GM23338 (cell line): ENCODE data around the gene ROR1. TPM values are rescaled to one million over a fixed set of nuclear protein-coding genes. Genes with fewer than 3 reads are reported as not detected.

ENCODE experiments used
- ATAC-seq: fragments of 200-7000 bp; cut with Tn5 transposase; 3 replicates; pipeline ENCODE4 v1.9.1; 2020
- DNase-seq: peaks from one replicate; pipeline ENCODE4 v3.0.0-alpha.2; 2015; ENCODE audit warnings: low spot score
- H2AFZ ChIP-seq: fragments of 200-600 bp; sonication (generic); 2 replicates; pipeline ENCODE4 v1.8.0; 2016; ENCODE audit warnings: antibody characterized with exemption, mild to moderate bottlenecking, moderate library complexity
- H3F3A ChIP-seq: fragments of 200-600 bp; sonication (generic); replicated peaks from 2 replicates; pipeline ENCODE4 v1.8.0; 2017; ENCODE audit warnings: antibody characterized with exemption, mixed run types, low read depth
- H3K27ac ChIP-seq: fragments of 200-600 bp; sonication (generic); 2 replicates; pipeline ENCODE4 v1.6.1; 2016; ENCODE audit warnings: low read depth
- H3K27me3 ChIP-seq: fragments of 200-600 bp; sonication (generic); 2 replicates; pipeline ENCODE4 v1.8.0; 2016; ENCODE audit warnings: mild to moderate bottlenecking, mixed run types, moderate library complexity; ENCODE audit not compliant: insufficient read depth
- H3K36me3 ChIP-seq: fragments of 200-600 bp; sonication (generic); 2 replicates; pipeline ENCODE4 v1.8.0; 2016; ENCODE audit warnings: mild to moderate bottlenecking; ENCODE audit not compliant: insufficient read depth
- H3K4me1 ChIP-seq: fragments of 200-600 bp; sonication (generic); 2 replicates; pipeline ENCODE4 v1.8.0; 2016; ENCODE audit warnings: mild to moderate bottlenecking, moderate library complexity; ENCODE audit not compliant: insufficient read depth
- H3K4me2 ChIP-seq: fragments of 200-600 bp; sonication (generic); 2 replicates; pipeline ENCODE4 v1.7.1; 2017; ENCODE audit warnings: mixed run types
- H3K4me3 ChIP-seq: fragments of 200-600 bp; sonication (generic); 2 replicates; pipeline ENCODE4 v1.6.1; 2016; ENCODE audit warnings: mixed run types
- H3K79me2 ChIP-seq: fragments of 200-600 bp; sonication (generic); replicated peaks from 2 replicates; pipeline ENCODE4 v1.8.0; 2017; ENCODE audit warnings: mild to moderate bottlenecking; ENCODE audit not compliant: insufficient read depth
- H3K9me2 ChIP-seq: fragments of 200-600 bp; sonication (generic); 2 replicates; pipeline ENCODE4 v1.8.0; 2017; ENCODE audit not compliant: insufficient read depth
- H4K20me1 ChIP-seq: fragments of 200-600 bp; sonication (generic); replicated peaks from 2 replicates; pipeline ENCODE4 v1.8.0; 2017; ENCODE audit warnings: mild to moderate bottlenecking; ENCODE audit not compliant: insufficient read depth
- H3K27ac Mint-ChIP-seq: 2 replicates; pipeline ENCODE4 v1.8.0; 2020; ENCODE audit warnings: inconsistent platforms, mild to moderate bottlenecking, moderate library complexity, mixed read lengths
- H3K27me3 Mint-ChIP-seq: 3 replicates; pipeline ENCODE4 v1.8.0; 2022; ENCODE audit warnings: low read depth, mild to moderate bottlenecking, moderate library complexity, mixed read lengths, inconsistent platforms; ENCODE audit not compliant: insufficient read depth, poor library complexity
- H3K36me3 Mint-ChIP-seq: 3 replicates; pipeline ENCODE4 v1.8.0; 2021; ENCODE audit warnings: low read depth, mild to moderate bottlenecking, inconsistent platforms, moderate library complexity, mixed read lengths
- H3K4me1 Mint-ChIP-seq: 3 replicates; pipeline ENCODE4 v1.8.0; 2020; ENCODE audit warnings: mild to moderate bottlenecking, inconsistent platforms, mixed read lengths
- H3K4me3 Mint-ChIP-seq: 3 replicates; pipeline ENCODE4 v1.8.0; 2021; ENCODE audit warnings: moderate library complexity, mild to moderate bottlenecking, inconsistent platforms, mixed read lengths
- H3K9me3 Mint-ChIP-seq: 3 replicates; pipeline ENCODE4 v1.8.0; 2020; ENCODE audit warnings: moderate library complexity, mild to moderate bottlenecking, inconsistent platforms, mixed read lengths
- CREB1 ChIP-seq: fragments of 250-450 bp; sonication (Bioruptor Pico); IDR thresholded peaks from 2 replicates; pipeline ENCODE4 v1.5.0; 2020; ENCODE audit warnings: low read depth, mild to moderate bottlenecking, moderate library complexity
- EZH2phosphoT487 ChIP-seq: fragments of 200-600 bp; sonication (generic); IDR thresholded peaks from one replicate; pipeline ENCODE4 v1.8.1; 2018; ENCODE audit warnings: antibody characterized with exemption; ENCODE audit not compliant: unreplicated experiment
- JUNB ChIP-seq: IDR thresholded peaks from one replicate; pipeline ENCODE4 v1.6.1; 2016; ENCODE audit warnings: antibody characterized with exemption; ENCODE audit not compliant: unreplicated experiment
- NANOG ChIP-seq: IDR thresholded peaks from 2 replicates; pipeline ENCODE4 v1.6.1; 2016; ENCODE audit warnings: antibody characterized with exemption, borderline replicate concordance
- STAT1 ChIP-seq: IDR thresholded peaks from one replicate; pipeline ENCODE4 v1.6.1; 2016; ENCODE audit warnings: antibody characterized with exemption; ENCODE audit not compliant: unreplicated experiment
- polyA plus RNA-seq: library from polyadenylated mRNA; unstranded; fragments of >200 nt; fragmentation: Nextera tagmentation; extraction: Ambion mirVana; gene quantifications from 2 replicates; pipeline ENCODE4 v1.2.1, GENCODE V29; 2016
- total RNA-seq: library from RNA; depleted of rRNA; stranded (reverse); fragments of >200 nt; shearing (Covaris generic); gene quantifications from 2 replicates; pipeline ENCODE4 v1.2.3, GENCODE V29; 2014
- TF ChIP-seq, protein P1 (sequence below): fragments of 250-450 bp; sonication (Bioruptor Pico); IDR thresholded peaks from 2 replicates; pipeline ENCODE4 v1.5.0; 2020; ENCODE audit warnings: mild to moderate bottlenecking, moderate library complexity
- TF ChIP-seq, protein P2 (sequence below), 2 experiments: fragments of 200-600 bp in 1 of 2; sonication (generic) in 1 of 2; conservative IDR thresholded peaks; 2 replicates each; pipeline versions ENCODE4 v1.5.1 to v1.6.1; 2016 to 2017; ENCODE audit warnings: antibody characterized with exemption in 2 of 2, low read depth in 2 of 2, mild to moderate bottlenecking in 2 of 2, moderate library complexity in 1 of 2

Gene ROR1
- total and polyA plus RNA-seq, 2 experiments from 2014 or later, result 59.7 to 96.0 TPM

DNA sequence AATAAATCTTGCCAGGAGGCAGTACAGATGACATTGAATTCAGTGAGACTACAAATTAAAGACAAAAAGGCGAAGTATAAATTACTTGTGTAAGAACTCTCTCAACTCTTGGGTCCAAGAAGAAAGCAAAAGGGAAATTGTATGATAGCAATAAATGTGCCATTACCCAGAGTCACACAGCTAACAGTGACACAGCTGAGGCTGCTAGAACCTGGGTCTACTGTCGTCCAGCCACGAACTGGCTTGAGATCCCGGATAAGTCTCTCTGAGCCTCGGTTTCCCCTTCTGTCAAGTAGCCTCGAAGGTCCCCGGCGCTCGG, 362 bp upstream of the ROR1 start:
- H2AFZ ChIP-seq, result no peak overlapping the region
- no peak overlapping the region for H3K27ac Mint-ChIP-seq

More for the DNA sequence above, 362 bp upstream of the ROR1 start:
- no peaks in the 10 kb centered on the region for H3K27me3 ChIP-seq
- H3K79me2 ChIP-seq, result peaks cover 27% of the 10 kb centered on the region
- no peaks in the 10 kb centered on the region; the same call in 2 of the 3 replicates for H3K9me3 Mint-ChIP-seq
- peaks cover 10% of the 10 kb centered on the region for H3K27me3 Mint-ChIP-seq
- H3K27ac ChIP-seq, result no peak overlapping the region
- peak overlapping the region; percentile 81 for H3K4me2 ChIP-seq
- TF ChIP-seq STAT1, result no peak
- TF ChIP-seq, protein P1, sequence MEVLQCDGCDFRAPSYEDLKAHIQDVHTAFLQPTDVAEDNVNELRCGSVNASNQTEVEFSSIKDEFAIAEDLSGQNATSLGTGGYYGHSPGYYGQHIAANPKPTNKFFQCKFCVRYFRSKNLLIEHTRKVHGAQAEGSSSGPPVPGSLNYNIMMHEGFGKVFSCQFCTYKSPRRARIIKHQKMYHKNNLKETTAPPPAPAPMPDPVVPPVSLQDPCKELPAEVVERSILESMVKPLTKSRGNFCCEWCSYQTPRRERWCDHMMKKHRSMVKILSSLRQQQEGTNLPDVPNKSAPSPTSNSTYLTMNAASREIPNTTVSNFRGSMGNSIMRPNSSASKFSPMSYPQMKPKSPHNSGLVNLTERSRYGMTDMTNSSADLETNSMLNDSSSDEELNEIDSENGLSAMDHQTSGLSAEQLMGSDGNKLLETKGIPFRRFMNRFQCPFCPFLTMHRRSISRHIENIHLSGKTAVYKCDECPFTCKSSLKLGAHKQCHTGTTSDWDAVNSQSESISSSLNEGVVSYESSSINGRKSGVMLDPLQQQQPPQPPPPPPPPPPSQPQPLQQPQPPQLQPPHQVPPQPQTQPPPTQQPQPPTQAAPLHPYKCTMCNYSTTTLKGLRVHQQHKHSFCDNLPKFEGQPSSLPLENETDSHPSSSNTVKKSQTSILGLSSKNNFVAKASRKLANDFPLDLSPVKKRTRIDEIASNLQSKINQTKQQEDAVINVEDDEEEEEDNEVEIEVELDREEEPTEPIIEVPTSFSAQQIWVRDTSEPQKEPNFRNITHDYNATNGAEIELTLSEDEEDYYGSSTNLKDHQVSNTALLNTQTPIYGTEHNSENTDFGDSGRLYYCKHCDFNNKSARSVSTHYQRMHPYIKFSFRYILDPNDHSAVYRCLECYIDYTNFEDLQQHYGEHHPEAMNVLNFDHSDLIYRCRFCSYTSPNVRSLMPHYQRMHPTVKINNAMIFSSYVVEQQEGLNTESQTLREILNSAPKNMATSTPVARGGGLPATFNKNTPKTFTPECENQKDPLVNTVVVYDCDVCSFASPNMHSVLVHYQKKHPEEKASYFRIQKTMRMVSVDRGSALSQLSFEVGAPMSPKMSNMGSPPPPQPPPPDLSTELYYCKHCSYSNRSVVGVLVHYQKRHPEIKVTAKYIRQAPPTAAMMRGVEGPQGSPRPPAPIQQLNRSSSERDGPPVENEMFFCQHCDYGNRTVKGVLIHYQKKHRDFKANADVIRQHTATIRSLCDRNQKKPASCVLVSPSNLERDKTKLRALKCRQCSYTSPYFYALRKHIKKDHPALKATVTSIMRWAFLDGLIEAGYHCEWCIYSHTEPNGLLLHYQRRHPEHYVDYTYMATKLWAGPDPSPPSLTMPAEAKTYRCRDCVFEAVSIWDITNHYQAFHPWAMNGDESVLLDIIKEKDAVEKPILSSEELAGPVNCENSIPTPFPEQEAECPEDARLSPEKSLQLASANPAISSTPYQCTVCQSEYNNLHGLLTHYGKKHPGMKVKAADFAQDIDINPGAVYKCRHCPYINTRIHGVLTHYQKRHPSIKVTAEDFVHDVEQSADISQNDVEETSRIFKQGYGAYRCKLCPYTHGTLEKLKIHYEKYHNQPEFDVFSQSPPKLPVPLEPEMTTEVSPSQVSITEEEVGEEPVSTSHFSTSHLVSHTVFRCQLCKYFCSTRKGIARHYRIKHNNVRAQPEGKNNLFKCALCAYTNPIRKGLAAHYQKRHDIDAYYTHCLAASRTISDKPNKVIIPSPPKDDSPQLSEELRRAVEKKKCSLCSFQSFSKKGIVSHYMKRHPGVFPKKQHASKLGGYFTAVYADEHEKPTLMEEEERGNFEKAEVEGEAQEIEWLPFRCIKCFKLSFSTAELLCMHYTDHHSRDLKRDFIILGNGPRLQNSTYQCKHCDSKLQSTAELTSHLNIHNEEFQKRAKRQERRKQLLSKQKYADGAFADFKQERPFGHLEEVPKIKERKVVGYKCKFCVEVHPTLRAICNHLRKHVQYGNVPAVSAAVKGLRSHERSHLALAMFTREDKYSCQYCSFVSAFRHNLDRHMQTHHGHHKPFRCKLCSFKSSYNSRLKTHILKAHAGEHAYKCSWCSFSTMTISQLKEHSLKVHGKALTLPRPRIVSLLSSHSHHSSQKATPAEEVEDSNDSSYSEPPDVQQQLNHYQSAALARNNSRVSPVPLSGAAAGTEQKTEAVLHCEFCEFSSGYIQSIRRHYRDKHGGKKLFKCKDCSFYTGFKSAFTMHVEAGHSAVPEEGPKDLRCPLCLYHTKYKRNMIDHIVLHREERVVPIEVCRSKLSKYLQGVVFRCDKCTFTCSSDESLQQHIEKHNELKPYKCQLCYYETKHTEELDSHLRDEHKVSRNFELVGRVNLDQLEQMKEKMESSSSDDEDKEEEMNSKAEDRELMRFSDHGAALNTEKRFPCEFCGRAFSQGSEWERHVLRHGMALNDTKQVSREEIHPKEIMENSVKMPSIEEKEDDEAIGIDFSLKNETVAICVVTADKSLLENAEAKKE (CRISPR knock-in tag), result no peak
- no peak for TF ChIP-seq NANOG
- TF ChIP-seq, protein P2, sequence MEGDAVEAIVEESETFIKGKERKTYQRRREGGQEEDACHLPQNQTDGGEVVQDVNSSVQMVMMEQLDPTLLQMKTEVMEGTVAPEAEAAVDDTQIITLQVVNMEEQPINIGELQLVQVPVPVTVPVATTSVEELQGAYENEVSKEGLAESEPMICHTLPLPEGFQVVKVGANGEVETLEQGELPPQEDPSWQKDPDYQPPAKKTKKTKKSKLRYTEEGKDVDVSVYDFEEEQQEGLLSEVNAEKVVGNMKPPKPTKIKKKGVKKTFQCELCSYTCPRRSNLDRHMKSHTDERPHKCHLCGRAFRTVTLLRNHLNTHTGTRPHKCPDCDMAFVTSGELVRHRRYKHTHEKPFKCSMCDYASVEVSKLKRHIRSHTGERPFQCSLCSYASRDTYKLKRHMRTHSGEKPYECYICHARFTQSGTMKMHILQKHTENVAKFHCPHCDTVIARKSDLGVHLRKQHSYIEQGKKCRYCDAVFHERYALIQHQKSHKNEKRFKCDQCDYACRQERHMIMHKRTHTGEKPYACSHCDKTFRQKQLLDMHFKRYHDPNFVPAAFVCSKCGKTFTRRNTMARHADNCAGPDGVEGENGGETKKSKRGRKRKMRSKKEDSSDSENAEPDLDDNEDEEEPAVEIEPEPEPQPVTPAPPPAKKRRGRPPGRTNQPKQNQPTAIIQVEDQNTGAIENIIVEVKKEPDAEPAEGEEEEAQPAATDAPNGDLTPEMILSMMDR (conservative IDR thresholded peaks at IDR 0.05; ENCODE audit: low read depth in 2 of 2), result no peak
- no peak for TF ChIP-seq EZH2phosphoT487
- no peak for TF ChIP-seq JUNB
- TF ChIP-seq CREB1, result no peak
- ATAC-seq (no peak), DNase-seq (no peak)
- H3K9me2 ChIP-seq, result no peaks in the 10 kb centered on the region
- H3F3A ChIP-seq, result 0 out of 2 replicates have a peak, but pooled peaks cover 6% of the 10 kb centered on the region
- peaks cover 46% of the 10 kb centered on the region for H3K4me1 Mint-ChIP-seq
- H4K20me1 ChIP-seq, result no peaks in the 10 kb centered on the region; the same call in 1 of the 2 replicates
- H3K36me3 ChIP-seq, result no peaks in the 10 kb centered on the region
- H3K4me3 ChIP-seq, result peak overlapping the region; percentile 72
- H3K4me3 Mint-ChIP-seq, result peak overlapping the region; percentile 91
- H3K36me3 Mint-ChIP-seq, result peaks cover 5% of the 10 kb centered on the region; the same call in 1 of the 3 replicates
- H3K4me1 ChIP-seq, result peaks cover 46% of the 10 kb centered on the region
